GM19395 (cell line): Measurements from ENCODE around the gene METTL2A.
"Not testable (repeated sequence)": the region's sequence is repeated elsewhere in the genome, so short reads cannot be mapped to it uniquely, and the experiment has no call there.

Experiments used
- ATAC-seq: cut with Tn5 transposase; IDR thresholded peaks from one replicate; pipeline ENCODE4 v1.9.1; 2021; ENCODE audit warnings: mild to moderate bottlenecking, moderate library complexity; ENCODE audit not compliant: unreplicated experiment

Gene METTL2A

GRCh38 chr17:62423647-62424461 is at the start of gene METTL2A:
TSS of gene METTL2A (plus strand) at chr17:62423897. CDS start at chr17:62423903, 6 bp downstream.
- ATAC-seq: peak; percentile 95

GRCh38 chr17:62380253-62380652 is 43.4 kb upstream of the METTL2A start, which contains the start of gene EFCAB3:
TSS of gene EFCAB3 (plus strand) at chr17:62380553. CDS start at chr17:62382980, 2,427 bp downstream.
- no peak for ATAC-seq

- no peak for ATAC-seq
These were observed 42.1 kb upstream of the METTL2A start for GRCh38 chr17:62381561-62381960.

GRCh38 chr17:62388856-62389255 is 34.8 kb upstream of the METTL2A start:
- ATAC-seq: no peak

GRCh38 chr17:62392908-62393307 is 30.8 kb upstream of the METTL2A start:
- ATAC-seq: no peak

GRCh38 chr17:62398891-62399290 is 24.8 kb upstream of the METTL2A start:
- ATAC-seq: no peak

GRCh38 chr17:62405451-62405850 is 18.2 kb upstream of the METTL2A start:
- no peak for ATAC-seq

GRCh38 chr17:62413090-62413489 is 10.6 kb upstream of the METTL2A start:
- not testable (repeated sequence) for ATAC-seq

- ATAC-seq: not testable (repeated sequence)
These were observed 2.5 kb downstream of the METTL2A start for GRCh38 chr17:62426214-62426613.

- not testable (repeated sequence) for ATAC-seq
These were observed 11.6 kb downstream of the METTL2A start for GRCh38 chr17:62435251-62435650.

- not testable (repeated sequence) for ATAC-seq
These were observed 17.5 kb downstream of the METTL2A start for GRCh38 chr17:62441181-62441580.

GRCh38 chr17:62444063-62444462 is 20.4 kb downstream of the METTL2A start:
- ATAC-seq: no peak

- ATAC-seq: not testable (repeated sequence)
These were observed 22.1 kb downstream of the METTL2A start for GRCh38 chr17:62445791-62446190.

GRCh38 chr17:62452195-62452594 is 28.5 kb downstream of the METTL2A start:
- ATAC-seq: not testable (repeated sequence)

- not testable (repeated sequence) for ATAC-seq
These were observed 29.3 kb downstream of the METTL2A start for GRCh38 chr17:62453041-62453440.

- ATAC-seq: peak; percentile 32
These were observed 30.0 kb downstream of the METTL2A start for GRCh38 chr17:62453656-62454055.

- ATAC-seq: peak; percentile 69
These were observed 30.4 kb downstream of the METTL2A start for GRCh38 chr17:62454111-62454510.

GRCh38 chr17:62456016-62456415 is 32.3 kb downstream of the METTL2A start:
- no peak for ATAC-seq

- peak; percentile 36 for ATAC-seq
These were observed 34.8 kb downstream of the METTL2A start for GRCh38 chr17:62458483-62458882.

- not testable (repeated sequence) for ATAC-seq
These were observed 40.7 kb downstream of the METTL2A start for GRCh38 chr17:62464422-62464821.

- ATAC-seq: not testable (repeated sequence)
These were observed 41.6 kb downstream of the METTL2A start for GRCh38 chr17:62465271-62465670.

- ATAC-seq: not testable (repeated sequence)
These were observed 47.1 kb downstream of the METTL2A start for GRCh38 chr17:62470666-62471379.
